ENCODE measurements around the gene BRME1. TPM values are rescaled to one million over a fixed set of nuclear protein-coding genes. Genes with fewer than 3 reads are reported as not detected.
A peak's percentile ranks its signal among the peaks of the same experiment; 100 is the strongest.

Gene BRME1
- 0.35 TPM for total RNA-seq
- long read RNA-seq: 0 reads

DNA sequence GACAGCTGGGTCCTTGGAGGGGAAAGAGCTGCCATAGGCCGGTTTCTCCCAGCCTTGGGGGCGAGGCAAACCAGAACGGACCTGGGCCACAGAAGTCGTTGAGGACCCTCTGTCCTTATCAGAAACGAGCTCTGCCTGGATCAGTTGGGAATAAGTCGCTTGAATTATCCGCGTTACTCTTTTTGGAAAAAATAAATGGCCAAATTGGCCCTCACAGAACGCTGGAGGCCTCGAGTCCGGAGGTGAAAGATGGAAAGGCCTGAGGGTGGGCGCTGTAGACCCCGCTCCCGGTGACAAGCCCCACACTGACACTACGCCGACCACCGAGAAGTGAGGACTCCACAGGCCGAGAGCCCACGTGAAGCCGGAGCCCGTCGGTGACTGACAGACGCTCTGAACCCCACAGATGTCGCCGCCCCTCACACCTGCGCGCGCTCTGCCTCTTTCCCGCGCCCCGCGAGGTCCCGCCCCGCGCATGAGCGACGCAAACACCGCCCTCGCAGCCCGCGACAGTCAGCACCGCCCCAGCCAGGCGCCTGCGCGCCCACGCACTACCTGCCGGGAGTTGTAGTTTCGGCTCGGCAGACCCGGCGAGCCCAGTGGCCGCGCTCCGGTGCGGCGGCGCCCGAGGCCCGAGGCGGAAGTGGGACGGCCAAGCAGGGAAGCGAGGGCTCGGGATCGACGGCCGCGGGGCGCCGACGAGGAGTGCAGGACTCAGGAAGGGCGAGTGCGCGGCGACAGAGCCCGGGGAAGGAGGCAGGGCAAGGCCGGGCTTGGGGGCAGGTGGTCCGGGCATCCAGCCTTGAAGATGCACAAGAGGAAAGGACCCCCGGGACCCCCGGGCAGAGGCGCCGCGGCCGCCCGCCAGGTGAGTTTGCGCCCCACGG, at the start of gene BRME1, which contains the start of gene CC2D1A:
Gene BRME1 (minus strand): TSS at position 484 of the 887 bp plus-strand sequence. CDS start 1,225 bp downstream, outside the sequence.
Gene CC2D1A (plus strand): TSS at position 568 of the 887 bp plus-strand sequence. CDS start 241 bp downstream, at position 809.
- intact Hi-C loops (cut with DNase I): loop anchor here (5.0 kb wide), 1 partner anchor 46 kb away; the partner anchor contains the start of gene DCAF15
- DNase-seq (ENCODE audit: low spot score): peak; percentile 99

DNA sequence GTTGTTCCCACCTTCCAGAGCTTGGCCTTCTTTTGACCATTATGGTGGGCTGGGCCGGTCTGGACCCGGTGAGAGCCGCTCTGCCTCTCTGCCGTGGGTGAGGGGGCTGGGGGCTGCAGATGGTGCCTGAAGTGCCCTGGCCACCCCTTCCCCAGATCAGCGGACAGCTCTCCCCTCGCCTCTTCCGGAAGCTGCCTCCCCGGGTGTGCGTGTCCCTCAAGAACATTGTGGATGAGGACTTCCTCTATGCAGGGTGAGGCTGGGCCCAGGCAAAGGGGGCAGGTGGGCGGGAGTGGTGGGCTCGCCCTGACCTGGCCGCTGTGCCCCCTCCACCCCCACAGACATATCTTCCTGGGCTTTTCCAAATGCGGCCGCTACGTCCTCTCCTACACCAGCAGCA, 48.3 kb upstream of the BRME1 start:
- DNase-seq (ENCODE audit: low spot score): no peak
- intact Hi-C loops (cut with DNase I): loop anchor here (5.0 kb wide), 1 partner anchor 47 kb away; the partner anchor contains the start of genes BRME1 and CC2D1A

DNA sequence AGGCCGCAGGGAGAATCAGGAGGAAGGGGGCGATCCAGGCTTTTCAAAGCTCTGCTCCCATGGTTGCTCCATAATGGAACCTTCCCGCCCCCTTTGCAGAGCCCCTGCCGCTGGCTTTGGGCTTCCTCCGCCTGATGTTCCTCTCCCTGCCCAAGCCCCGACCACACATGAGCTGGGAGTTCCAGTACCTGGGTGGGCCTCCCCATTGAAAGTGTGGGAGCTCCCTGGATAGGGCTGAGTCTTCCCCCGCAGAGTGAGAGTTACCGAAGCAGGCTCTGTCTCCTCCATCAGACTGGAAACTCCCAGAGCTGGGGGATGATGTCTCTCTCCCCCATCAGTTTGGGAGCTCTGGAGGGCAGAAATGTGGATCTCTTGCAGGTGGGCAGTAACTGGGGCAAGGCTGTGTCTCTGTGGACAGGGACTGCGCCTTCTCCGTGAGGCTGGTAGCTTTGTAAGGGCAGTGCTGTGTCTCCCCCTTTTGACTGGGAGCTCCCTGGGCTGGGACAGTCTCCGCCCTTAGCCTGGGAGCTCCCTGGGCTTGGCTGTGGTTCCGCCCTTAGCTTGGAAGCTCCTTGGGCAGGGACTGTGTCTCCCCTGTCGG, 47.1 kb upstream of the BRME1 start:
- intact Hi-C loops (cut with DNase I): loop anchor here (2.0 to 5.0 kb wide), 2 partner anchors 46 to 54 kb away; partner anchors contain the start of genes BRME1, CC2D1A and RFX1
- DNase-seq (ENCODE audit: low spot score): no peak

DNA sequence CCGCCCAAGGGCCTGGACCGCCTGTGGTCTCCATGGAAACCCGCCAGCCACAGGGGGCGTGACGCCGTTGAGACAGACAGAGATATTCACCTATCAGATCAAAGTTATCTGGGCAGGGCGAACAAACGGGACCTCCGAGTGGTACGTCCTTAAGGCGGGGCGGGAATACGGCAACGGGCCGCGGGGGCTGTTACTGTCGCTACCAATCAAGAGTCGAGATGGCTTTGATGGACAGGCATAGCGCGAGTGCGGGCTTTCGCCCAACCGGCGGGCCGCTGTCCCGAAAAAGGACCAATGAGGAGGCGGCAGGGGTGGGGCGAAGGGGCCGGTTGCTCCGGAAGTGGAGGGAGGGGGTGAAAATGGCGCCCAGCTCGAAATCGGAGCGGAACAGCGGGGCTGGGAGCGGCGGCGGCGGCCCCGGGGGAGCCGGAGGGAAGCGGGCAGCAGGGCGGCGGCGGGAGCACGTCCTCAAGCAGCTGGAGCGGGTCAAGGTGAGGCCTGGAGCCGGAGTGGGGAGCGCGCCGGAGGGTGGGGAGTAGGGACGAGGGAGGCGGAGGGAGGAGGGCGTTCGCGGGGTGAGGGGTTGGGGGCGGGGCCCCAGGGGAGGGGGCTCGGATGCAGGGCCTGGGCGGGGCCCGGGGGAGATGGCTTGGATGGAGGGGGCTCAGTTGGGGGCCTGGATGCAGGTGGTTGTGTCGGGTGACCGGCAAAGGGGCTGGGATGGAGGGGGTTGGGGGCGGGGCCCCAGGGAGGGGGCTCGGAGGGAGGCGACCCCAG, 46.4 kb upstream of the BRME1 start, which contains the start of gene DCAF15:
Gene DCAF15 (plus strand): TSS at position 356 of the 777 bp plus-strand sequence. CDS start 4 bp downstream, at position 360.
- intact Hi-C loops (cut with DNase I): loop anchor here (2.0 to 5.0 kb wide), 2 partner anchors 45 to 54 kb away; partner anchors contain the start of genes BRME1, CC2D1A and RFX1
- peak; percentile 100 for DNase-seq (ENCODE audit: low spot score)

DNA sequence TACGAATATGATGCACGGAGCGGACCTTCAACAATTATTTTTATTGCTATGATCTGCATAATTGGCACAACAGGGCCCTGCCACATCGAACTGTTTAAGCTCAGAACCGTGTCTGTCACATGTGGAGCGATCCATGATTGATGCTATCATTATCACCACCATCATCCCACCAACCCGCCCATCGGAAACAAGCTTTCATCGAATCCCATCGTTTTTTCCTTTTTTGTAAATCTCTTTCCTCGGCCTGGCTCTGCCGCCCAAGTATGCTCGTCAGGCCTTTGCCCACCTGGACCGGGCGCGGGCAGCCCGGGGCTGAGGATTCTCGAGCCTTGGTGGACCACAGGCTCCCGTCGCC, 45.9 kb upstream of the BRME1 start:
- DNase-seq (ENCODE audit: low spot score): no peak

DNA sequence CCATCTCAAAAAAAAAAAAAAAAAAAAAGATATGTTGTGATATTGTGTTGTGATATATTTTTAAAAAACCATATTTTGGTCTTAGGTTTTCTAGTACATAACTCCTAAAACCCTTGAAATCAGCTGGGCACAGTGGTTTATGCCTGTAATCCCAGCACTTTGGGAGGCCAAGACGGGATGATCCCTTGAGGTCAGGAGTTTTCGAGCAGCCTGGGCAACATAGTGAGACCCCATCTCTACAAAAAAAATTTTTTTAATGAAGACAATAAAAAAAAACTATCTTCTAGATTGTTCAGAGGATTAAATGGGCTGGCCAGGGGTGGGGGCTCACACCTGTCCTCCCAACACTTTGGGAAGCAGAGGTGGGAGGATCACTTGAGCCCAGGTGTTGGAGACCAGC, 45.1 kb upstream of the BRME1 start:
- intact Hi-C loops (cut with DNase I): loop anchor here (5.0 kb wide), 1 partner anchor 44 kb away; the partner anchor contains the start of genes BRME1 and CC2D1A
- no peak for DNase-seq (ENCODE audit: low spot score)

More for the DNA sequence above, 45.9 kb upstream of the BRME1 start:
- intact Hi-C loops (cut with DNase I): loop anchor here (2.0 to 5.0 kb wide), 2 partner anchors 44 to 55 kb away; partner anchors contain the start of genes BRME1, CC2D1A and RFX1

DNA sequence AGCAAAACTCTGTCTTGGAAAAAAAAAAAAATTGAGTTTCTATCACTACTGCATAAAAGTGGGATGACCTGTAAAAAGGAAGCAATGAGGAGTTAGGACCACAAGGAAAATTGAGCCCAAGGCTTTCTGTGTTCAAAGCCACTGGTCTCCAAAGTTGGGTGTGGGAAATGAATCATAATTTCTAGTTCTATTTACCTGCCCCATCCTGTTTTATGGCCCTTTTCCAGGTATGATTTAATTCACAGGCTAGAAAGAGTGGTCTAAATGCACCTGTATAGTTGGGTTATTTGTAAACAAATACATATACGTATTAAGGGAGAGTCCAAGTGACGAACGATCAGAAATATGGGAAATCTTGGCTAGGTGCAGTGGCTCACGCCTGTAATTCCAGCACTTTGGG, 40.5 kb upstream of the BRME1 start:
- intact Hi-C loops (cut with DNase I): no loop called here

DNA sequence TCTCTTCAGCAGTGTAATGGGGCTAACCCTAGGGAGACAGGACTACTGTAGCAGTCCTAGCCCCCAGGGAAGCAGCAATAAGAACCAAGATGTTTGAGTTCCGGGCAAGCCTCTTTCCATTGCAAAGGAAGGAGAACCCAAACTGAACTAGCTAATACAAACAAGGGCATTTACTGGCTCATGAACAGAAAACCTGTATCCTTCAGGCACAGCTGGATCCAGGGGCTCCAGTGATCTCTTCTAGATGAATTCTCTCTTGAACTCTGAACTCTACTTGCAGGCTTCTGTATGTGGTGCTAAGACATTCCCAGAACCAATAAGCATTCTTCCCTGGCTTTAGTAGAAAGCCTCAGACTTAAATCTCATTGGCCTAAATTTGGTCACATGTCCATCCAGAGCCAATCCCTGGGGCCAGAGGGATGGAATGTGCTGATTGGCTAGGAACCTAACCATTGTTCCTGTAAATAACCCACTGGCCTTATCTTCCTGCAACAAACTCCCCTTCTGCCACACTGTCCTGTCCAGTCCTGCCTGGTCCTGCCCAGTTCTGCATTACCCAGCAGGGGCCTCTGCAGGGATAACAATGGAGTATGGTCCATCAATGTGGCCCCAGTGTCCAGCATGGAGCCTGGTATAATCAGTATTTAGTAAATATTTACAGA, 36.2 kb upstream of the BRME1 start:
- DNase-seq (ENCODE audit: low spot score): no peak
- intact Hi-C loops (cut with DNase I): no loop called here

More for the DNA sequence above, 40.5 kb upstream of the BRME1 start:
- no peak for DNase-seq (ENCODE audit: low spot score)

DNA sequence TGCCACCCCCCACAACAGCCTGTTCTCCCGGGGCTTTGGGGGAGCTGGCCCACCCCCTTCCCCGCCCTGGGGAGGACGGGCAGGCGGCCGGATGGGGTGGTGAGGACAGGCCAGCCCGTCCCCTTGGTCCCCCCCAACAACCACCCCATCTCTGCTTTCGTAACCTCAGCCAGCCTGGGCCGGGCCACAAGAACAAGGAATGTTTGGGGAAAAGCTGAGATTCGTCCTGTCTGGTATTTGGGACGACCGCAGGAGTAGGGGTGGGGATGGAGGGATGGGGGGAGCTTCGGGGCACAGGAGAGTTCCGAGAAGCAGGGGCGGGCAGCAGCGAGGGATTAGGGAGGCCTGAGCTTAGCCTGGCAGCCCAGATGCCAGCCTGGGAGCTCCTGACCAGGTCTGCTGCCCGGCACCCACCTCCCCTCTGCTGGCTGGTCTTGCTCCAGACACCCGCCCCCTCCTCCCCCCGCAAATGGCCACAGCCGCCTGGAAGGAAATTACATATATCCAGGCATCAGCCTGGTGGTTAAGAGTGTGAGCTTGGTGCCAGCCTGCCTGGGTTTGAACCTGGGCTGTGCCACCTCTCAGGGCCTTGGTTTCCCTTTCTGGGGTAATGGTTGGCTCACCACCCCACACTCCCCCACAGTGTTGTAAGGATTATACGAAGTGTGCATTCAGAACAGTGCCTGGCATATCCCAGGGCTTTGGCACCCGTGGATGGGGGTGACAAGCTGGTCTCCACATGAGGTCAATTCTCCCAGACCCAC, 32.6 kb upstream of the BRME1 start, which contains the start of gene PODNL1:
Gene PODNL1 (minus strand): TSS at position 117 of the 764 bp plus-strand sequence. CDS start 236 bp downstream, outside the sequence.
- DNase-seq (ENCODE audit: low spot score): no peak
- intact Hi-C loops (cut with DNase I): no loop called here

DNA sequence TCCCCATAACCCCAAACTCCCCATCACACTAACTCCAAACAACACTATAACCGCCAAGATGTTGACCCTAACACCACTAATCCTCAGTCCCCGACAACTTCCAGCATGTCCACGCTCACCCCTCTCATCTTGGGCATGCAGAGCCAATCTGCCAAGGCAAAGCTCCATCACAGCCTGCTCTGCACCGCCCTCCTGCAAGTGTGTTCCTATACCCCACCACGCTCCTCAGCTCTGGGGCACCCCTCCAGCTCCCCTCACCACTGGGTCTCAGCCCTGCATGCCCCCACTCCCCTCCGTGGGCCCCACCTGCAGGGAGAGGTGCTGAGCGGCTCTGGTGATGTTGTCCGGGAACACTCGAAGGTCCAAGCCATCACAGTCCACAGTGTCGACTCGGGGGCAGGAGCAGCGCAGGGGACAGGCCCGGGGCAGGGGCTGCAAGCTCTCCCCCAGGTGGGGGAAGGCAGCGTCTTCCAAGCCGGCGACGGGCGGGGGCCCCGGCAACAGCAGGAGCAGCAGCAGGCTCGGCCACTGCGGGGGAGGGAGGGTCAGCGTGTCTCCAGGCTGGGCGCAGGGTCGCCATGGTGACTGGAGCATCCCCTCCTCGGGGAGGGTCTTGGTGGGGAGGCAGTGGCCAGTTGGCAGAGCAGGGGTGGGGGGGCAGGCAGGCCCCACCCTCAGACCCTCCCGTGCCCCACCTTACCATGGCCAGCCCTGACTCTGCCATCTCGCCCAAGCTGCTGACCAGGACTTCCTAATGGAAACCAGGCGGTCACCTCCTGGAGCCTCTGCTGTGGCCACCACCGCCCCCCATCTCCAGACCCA, 31.8 kb upstream of the BRME1 start:
- no peak for DNase-seq (ENCODE audit: low spot score)
- intact Hi-C loops (cut with DNase I): no loop called here

DNA sequence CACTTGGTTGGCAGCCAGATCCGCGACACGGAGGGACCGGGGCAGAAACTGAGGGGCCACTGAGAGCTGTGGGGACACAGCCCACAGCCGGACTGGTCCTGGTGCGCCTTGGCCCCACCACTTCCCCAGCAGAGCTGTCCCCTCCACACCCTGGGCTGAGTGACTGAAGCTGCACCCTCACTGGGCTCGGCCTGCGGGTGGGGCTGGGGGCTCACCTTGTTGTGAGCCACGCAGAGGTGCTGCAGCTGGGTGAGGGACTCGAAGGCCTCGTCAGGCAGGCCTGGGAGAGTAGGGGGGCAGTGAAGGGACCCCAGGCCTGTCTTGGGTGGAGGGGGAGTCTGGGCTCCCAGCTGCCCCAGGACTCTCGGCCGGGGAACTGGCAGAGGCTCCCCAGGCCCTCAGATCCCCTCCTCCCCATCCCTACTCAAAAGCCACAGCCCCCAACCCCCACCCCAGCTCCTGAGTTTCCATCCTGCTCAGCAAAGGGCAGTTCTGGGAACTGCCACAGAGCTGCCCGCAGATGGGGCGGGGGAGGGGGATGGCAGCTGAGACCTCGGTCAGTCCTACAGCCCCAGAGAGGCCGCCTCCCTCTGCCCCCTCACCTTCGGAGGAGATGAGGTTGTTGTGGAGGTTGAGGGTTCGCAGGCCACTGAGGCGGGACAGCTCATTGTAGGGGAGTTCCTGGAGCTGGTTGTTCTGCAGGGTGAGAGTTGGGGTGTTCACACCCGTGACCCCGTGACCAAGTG, 30.0 kb upstream of the BRME1 start:
- no peak for DNase-seq (ENCODE audit: low spot score)
- intact Hi-C loops (cut with DNase I): no loop called here

DNA sequence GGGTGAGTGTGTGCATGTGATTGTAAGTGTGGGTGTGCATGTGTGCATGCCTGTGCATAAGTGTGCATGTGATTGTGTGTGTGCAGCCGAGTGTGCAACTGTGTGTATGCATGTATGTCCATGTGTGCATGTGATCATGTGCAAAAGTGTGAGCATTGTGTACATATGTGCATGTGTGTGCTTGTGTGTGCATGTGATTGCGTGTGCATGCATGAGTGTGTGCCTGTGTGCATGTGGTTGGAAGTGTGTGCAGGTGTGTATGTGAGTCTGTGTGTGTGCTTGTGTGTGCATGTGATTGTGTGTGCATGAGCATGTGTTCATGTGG, 28.8 kb upstream of the BRME1 start:
- DNase-seq (ENCODE audit: low spot score): no peak
- intact Hi-C loops (cut with DNase I): no loop called here

DNA sequence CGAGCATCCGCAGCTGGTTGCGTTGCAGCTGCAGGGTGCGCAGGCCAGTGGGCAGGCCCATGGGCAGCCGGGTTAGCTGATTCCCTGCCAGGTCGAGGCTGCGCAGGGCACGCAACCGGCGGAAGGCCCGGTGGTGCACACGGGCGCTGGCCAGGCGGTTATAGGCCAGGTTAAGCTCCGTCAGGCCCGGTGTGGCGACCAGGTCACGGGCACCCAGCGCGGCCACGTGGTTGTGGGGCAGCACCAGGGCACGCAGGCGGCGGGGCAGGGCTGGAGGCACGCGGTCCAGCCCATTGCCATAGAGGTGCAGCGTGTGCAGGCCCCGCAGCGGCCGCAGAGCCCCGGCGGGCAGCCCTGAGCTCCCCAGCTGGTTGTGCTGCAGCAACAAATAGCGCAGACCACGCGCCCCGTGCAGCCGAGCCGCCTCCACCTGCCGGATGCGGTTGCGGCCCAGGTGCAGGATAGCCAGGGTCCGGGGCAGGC, 27.0 kb upstream of the BRME1 start:
- intact Hi-C loops (cut with DNase I): no loop called here

DNA sequence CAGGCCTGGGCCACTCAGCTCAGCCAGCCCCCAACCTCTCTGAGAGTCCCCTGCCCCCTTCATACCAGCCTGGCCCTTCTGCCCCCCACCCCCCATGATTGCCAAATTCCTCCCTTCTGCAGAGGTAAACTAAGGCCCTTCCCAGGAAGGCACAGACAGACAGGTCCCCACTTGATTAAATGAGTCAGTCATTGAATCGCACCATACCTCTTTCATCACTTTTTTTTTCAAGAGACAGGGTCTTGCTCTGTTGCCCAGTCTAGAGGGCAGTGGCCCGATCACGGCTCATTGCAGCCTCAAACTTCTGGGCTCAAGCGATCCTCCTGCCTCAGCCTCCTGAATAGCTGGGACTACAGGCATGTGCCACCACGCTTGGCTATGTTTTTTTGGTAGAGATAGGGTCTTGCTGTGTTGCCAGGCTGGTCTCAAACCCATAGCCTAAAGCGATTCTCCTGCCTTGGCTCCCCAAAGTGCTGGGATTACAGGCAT, 26.3 kb upstream of the BRME1 start:
- intact Hi-C loops (cut with DNase I): no loop called here
- DNase-seq (ENCODE audit: low spot score): no peak

More for the DNA sequence above, 27.0 kb upstream of the BRME1 start:
- no peak for DNase-seq (ENCODE audit: low spot score)

DNA sequence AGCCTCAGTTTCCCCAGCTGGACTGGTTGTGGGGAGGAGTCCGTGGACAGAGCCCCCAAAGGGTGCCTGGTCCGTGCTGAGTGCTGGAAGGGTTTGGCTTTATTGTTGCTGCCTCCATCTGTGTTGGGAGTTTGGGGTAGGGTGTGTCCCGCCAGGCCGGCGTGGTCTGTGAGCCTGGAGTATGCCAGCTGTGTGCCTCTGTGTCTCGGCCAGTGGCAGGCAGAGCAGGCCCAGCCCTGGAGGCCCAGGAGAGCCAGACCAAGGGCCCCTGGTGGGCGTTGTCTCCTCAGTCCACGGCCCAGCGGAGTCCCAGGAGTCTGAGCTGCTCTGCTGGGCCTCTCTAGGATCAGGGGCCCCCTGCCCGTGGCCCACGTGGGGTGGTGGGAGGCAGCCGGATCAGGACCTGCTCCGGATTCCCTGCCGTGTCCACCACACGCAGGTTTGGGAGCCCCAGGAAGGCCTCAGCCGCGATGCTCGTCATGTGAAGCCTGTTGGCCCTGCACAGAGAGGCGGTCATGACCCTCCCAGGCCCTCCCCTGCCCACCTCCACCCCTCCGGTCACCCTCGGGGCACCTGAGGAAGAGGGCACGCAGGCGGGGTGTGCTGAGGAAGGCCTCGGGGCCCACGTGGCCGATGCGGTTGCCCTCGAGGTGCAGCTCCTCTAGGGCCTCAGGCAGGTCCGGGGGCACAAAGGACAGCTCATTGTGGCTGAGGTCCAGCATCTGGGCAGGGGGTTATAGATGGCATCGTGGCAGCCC, 25.7 kb upstream of the BRME1 start:
- DNase-seq (ENCODE audit: low spot score): no peak
- intact Hi-C loops (cut with DNase I): no loop called here

DNA sequence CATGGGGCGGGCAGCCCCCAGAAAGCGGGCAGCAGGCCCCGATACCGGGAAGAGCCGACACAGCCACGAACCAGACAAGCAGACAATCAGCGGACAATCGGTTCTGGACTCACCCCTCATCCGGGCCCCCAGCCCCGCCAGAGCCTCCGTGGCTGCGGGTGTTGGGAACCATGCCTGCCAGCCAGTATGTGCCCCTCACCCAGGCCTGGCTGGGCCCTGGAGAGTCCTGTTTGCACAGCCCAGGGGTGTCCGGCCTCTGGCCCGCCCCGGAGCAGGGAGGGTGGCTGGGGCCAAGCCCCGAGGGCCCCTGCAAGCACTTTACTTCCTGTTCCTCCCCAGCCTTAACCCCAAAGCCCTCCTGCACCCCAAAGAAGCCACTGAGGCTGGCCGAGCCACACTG, 24.5 kb upstream of the BRME1 start:
- DNase-seq (ENCODE audit: low spot score): no peak
- intact Hi-C loops (cut with DNase I): no loop called here
